Endothelial cell (in vitro differentiated cells): ENCODE results near the gene FOXD4L1. TPM values are rescaled to one million over a fixed set of nuclear protein-coding genes. Genes with fewer than 3 reads are reported as not detected.
"Not testable (repeated sequence)": the region's sequence is repeated elsewhere in the genome, so short reads cannot be mapped to it uniquely, and the experiment has no call there.

Source experiments
- DNase-seq: peaks from one replicate; pipeline ENCODE4 v3.0.0; 2021; ENCODE audit warnings: low spot score
- H3K27ac Mint-ChIP-seq: one replicate; pipeline ENCODE4 v1.8.0; 2021; ENCODE audit warnings: mixed read lengths, inconsistent platforms; ENCODE audit not compliant: unreplicated experiment
- H3K27me3 Mint-ChIP-seq: one replicate; pipeline ENCODE4 v1.8.0; 2021; ENCODE audit warnings: mild to moderate bottlenecking, moderate library complexity, mixed read lengths, inconsistent platforms; ENCODE audit not compliant: unreplicated experiment
- H3K36me3 Mint-ChIP-seq: one replicate; pipeline ENCODE4 v1.8.0; 2021; ENCODE audit warnings: mild to moderate bottlenecking, low read depth, mixed read lengths, inconsistent platforms; ENCODE audit not compliant: unreplicated experiment
- H3K4me1 Mint-ChIP-seq: one replicate; pipeline ENCODE4 v1.8.0; 2021; ENCODE audit warnings: mild to moderate bottlenecking, mixed read lengths, inconsistent platforms; ENCODE audit not compliant: unreplicated experiment
- H3K4me3 Mint-ChIP-seq: one replicate; pipeline ENCODE4 v1.8.0; 2021; ENCODE audit warnings: mild to moderate bottlenecking, mixed read lengths, inconsistent platforms; ENCODE audit not compliant: unreplicated experiment
- H3K9me3 Mint-ChIP-seq: one replicate; pipeline ENCODE4 v1.8.0; 2021; ENCODE audit warnings: mixed read lengths, inconsistent platforms; ENCODE audit not compliant: unreplicated experiment
- total RNA-seq: library from RNA; stranded (reverse); fragmentation: NEBNext Ultra II Directional; extraction: Animal tissue kit (Norgen Biotek cat#: 25700); gene quantifications from one replicate; pipeline ENCODE4 v1.2.1, GENCODE V29; 2021; ENCODE audit not compliant: unreplicated experiment

The FOXD4L1 gene
- total RNA-seq, 1 donor from 2014 or later: not detected

GRCh38 chr2:113507394-113508140, 9.1 kb downstream of the FOXD4L1 start:
- H3K9me3 Mint-ChIP-seq, DNase-seq, H3K4me1 Mint-ChIP-seq, H3K27me3 Mint-ChIP-seq, H3K36me3 Mint-ChIP-seq, H3K4me3 Mint-ChIP-seq, H3K27ac Mint-ChIP-seq: not testable (repeated sequence)

- H3K27ac Mint-ChIP-seq, H3K4me3 Mint-ChIP-seq, H3K4me1 Mint-ChIP-seq, H3K36me3 Mint-ChIP-seq, H3K27me3 Mint-ChIP-seq, H3K9me3 Mint-ChIP-seq, DNase-seq: not testable (repeated sequence)
Measured at GRCh38 chr2:113508187-113508586, 9.7 kb downstream of the FOXD4L1 start.

- H3K9me3 Mint-ChIP-seq, H3K4me1 Mint-ChIP-seq, H3K27ac Mint-ChIP-seq, H3K36me3 Mint-ChIP-seq, DNase-seq, H3K27me3 Mint-ChIP-seq, H3K4me3 Mint-ChIP-seq: not testable (repeated sequence)
Measured at GRCh38 chr2:113510913-113511312, 12.4 kb downstream of the FOXD4L1 start.

GRCh38 chr2:113511859-113512258, 13.4 kb downstream of the FOXD4L1 start:
- not testable (repeated sequence) for DNase-seq, H3K36me3 Mint-ChIP-seq, H3K27me3 Mint-ChIP-seq, H3K4me3 Mint-ChIP-seq, H3K4me1 Mint-ChIP-seq, H3K27ac Mint-ChIP-seq, H3K9me3 Mint-ChIP-seq

GRCh38 chr2:113515457-113515856, 17.0 kb downstream of the FOXD4L1 start:
- H3K36me3 Mint-ChIP-seq, H3K4me1 Mint-ChIP-seq, H3K27ac Mint-ChIP-seq, H3K4me3 Mint-ChIP-seq, DNase-seq, H3K9me3 Mint-ChIP-seq, H3K27me3 Mint-ChIP-seq: not testable (repeated sequence)

GRCh38 chr2:113515995-113516394, 17.5 kb downstream of the FOXD4L1 start:
- H3K27ac Mint-ChIP-seq, H3K36me3 Mint-ChIP-seq, H3K9me3 Mint-ChIP-seq, DNase-seq, H3K27me3 Mint-ChIP-seq, H3K4me3 Mint-ChIP-seq, H3K4me1 Mint-ChIP-seq: not testable (repeated sequence)

GRCh38 chr2:113517025-113517424, 18.6 kb downstream of the FOXD4L1 start:
- not testable (repeated sequence) for H3K4me1 Mint-ChIP-seq, H3K4me3 Mint-ChIP-seq, H3K27ac Mint-ChIP-seq, H3K36me3 Mint-ChIP-seq, H3K27me3 Mint-ChIP-seq, H3K9me3 Mint-ChIP-seq, DNase-seq

- not testable (repeated sequence) for DNase-seq, H3K27ac Mint-ChIP-seq, H3K4me3 Mint-ChIP-seq, H3K36me3 Mint-ChIP-seq, H3K27me3 Mint-ChIP-seq, H3K4me1 Mint-ChIP-seq, H3K9me3 Mint-ChIP-seq
Measured at GRCh38 chr2:113520837-113521236, 22.4 kb downstream of the FOXD4L1 start.

GRCh38 chr2:113521492-113521891, 23.0 kb downstream of the FOXD4L1 start:
- not testable (repeated sequence) for H3K36me3 Mint-ChIP-seq, H3K27ac Mint-ChIP-seq, H3K4me1 Mint-ChIP-seq, H3K4me3 Mint-ChIP-seq, H3K9me3 Mint-ChIP-seq, H3K27me3 Mint-ChIP-seq, DNase-seq

- not testable (repeated sequence) for H3K4me1 Mint-ChIP-seq, H3K27me3 Mint-ChIP-seq, H3K4me3 Mint-ChIP-seq, DNase-seq, H3K9me3 Mint-ChIP-seq, H3K36me3 Mint-ChIP-seq, H3K27ac Mint-ChIP-seq
Measured at GRCh38 chr2:113524986-113525385, 26.5 kb downstream of the FOXD4L1 start.
